Activated CD8-positive, alpha-beta T cell treated with anti-CD3 and anti-CD28 coated beads, Interleukin-2, amount 10 ng/mL, durations not matched to agents 7 days and 5 days (primary cell): ENCODE data around the gene DYNLT1. TPM values are rescaled to one million over a fixed set of nuclear protein-coding genes. Genes with fewer than 3 reads are reported as not detected.
A peak's percentile ranks its signal among the peaks of the same experiment; 100 is the strongest.

ENCODE experiments used
- ATAC-seq: fragments of 150-1000 bp; cut with Tn5 transposase; one replicate; pipeline ENCODE4 v1.10.0; 2021; ENCODE audit warnings: moderate library complexity
- CTCF ChIA-PET: fragments of 350-600 bp; sonication (Branson Sonifier 250); formaldehyde crosslinking; loops from one replicate; lab custom pipeline; 2021; ENCODE audit warnings: antibody characterized with exemption; lab: Charles Lee
- POLR2A ChIA-PET: fragments of 350-600 bp; sonication (Branson Sonifier 250); formaldehyde crosslinking; loops from one replicate; lab custom pipeline; 2021; ENCODE audit warnings: antibody characterized with exemption; lab: Charles Lee
- DNase-seq: peaks from one replicate; pipeline ENCODE4 v3.0.0-alpha.2; 2020
- H3K27ac Mint-ChIP-seq: one replicate; pipeline ENCODE4 v1.8.0; 2021; ENCODE audit warnings: mild to moderate bottlenecking, mixed read lengths
- H3K27me3 Mint-ChIP-seq: one replicate; pipeline ENCODE4 v1.8.0; 2021; ENCODE audit warnings: low read depth, mixed read lengths
- H3K36me3 Mint-ChIP-seq: one replicate; pipeline ENCODE4 v1.8.0; 2021; ENCODE audit warnings: low read depth, mixed read lengths
- H3K4me1 Mint-ChIP-seq: one replicate; pipeline ENCODE4 v1.8.0; 2021; ENCODE audit warnings: low read depth, mixed read lengths
- H3K4me3 Mint-ChIP-seq: one replicate; pipeline ENCODE4 v1.8.0; 2021; ENCODE audit warnings: mild to moderate bottlenecking, mixed read lengths
- H3K9me3 Mint-ChIP-seq: one replicate; pipeline ENCODE4 v1.8.0; 2022; ENCODE audit warnings: mixed read lengths; ENCODE audit not compliant: insufficient read depth
- total RNA-seq, 2 experiments: library from RNA; stranded (reverse); gene quantifications; one replicate each; pipeline ENCODE4 v1.2.3, GENCODE V29; 2021

DYNLT1 gene
- total RNA-seq, 2 experiments from 2014 or later: 79.0 to 86.4 TPM

DNA sequence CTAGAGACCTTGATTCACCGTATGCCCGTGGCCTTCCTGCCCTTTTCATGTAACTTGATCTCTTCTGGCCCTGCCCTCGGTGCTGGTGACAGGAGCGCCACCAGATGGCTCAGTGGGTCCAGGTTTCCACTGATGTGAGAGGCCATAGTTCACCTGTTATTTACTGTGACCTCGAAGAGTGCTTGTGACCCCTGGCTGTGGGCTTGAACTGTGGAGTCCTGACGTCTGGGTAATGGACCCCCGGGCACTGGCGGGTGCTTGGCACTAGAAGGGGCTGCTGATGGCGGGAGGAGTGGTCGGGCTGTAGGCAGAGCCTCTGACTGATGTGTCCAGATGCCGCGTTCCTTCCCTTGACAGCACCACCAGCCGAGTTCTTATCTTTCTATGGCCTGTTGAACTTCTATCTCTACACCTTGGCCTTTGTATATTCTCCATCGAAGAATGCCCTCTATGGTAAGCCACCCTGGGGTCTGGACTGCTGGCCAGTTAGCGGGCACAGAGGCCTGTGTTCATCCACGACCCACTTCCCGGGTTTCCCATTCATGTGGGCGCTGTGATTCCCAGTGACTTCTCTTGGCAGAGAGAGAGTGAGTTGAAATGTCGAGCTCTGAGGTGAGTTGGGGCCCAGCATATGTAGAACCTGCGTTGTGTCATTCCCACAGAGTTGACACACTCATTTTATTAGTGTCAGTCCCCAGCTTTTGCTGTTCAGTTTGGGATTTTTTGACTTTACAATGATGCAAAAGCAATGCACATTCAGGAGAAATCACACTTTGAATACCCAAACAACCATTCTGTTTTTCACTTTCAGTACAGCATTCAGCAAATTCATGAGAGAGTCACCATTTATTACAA, 14.9 kb downstream of the DYNLT1 start:
- Mint-ChIP-seq H3K4me3 (no peak overlapping the region), H3K27me3 (no peaks in the 10 kb centered on the region), H3K27ac (peak overlapping the region; percentile 48), H3K9me3 (no peaks in the 10 kb centered on the region), H3K4me1 (peaks cover 42% of the 10 kb centered on the region), H3K36me3 (peaks cover 64% of the 10 kb centered on the region)
- CTCF ChIA-PET: interaction anchor here (1.1 to 2.2 kb wide), 6 partner anchors 9 to 62 kb away, joined by 3 to 12 read pairs (median 4); no protein-coding TSS in a partner anchor
- DNase-seq (peak; percentile 37), ATAC-seq (no peak)
- POLR2A ChIA-PET: no interaction called here

DNA sequence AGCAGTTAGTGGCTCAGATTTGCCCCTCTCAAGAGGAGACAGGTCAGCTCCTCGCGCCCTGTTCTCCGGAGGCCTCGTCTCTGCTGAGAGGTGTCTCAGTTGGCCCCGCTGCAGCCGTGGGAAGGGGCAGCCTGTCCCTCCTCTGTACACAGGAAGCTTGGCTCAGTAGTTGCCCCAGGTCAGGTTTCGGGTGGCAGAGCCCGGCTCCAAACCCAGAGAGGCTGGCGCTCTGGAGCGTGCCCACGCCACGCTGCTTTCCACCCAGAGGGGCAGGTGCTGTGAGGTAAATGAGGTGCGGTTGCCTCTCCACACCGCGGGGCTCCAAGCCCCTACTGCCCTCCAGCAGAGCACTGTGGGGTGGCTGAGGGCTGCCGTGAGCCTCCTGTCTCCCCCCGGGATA, 16.0 kb downstream of the DYNLT1 start:
- Mint-ChIP-seq H3K27ac (no peak overlapping the region), H3K4me1 (peaks cover 41% of the 10 kb centered on the region), H3K9me3 (no peaks in the 10 kb centered on the region), H3K27me3 (no peaks in the 10 kb centered on the region), H3K36me3 (peaks cover 61% of the 10 kb centered on the region), H3K4me3 (no peak overlapping the region)
- ChIA-PET POLR2A (interaction anchor here (1.0 kb wide), 1 partner anchor 14 kb away, joined by 3 read pairs; no protein-coding TSS in a partner anchor), CTCF (interaction anchor here (1.2 to 1.8 kb wide), 3 partner anchors 24 to 62 kb away, joined by 3 to 6 read pairs (median 4); no protein-coding TSS in a partner anchor)
- ATAC-seq (no peak), DNase-seq (no peak)

DNA sequence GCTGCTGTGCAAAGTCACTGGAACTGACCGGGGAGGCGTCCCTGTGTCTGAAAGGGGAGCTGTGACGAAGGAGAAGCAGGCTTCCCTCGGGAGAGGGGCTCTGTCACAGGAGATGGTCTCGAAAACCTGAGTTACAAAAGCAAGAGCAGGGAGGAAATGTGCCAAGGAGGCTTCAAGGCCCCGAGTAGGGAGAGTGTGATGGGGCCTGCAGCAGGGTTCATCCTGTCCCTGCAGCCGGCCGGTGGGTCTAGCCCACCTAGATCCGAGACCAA, 16.7 kb downstream of the DYNLT1 start:
- no peaks in the 10 kb centered on the region for H3K9me3 Mint-ChIP-seq
- no peak overlapping the region for H3K4me3 Mint-ChIP-seq
- H3K27me3 Mint-ChIP-seq: no peaks in the 10 kb centered on the region
- peak; percentile 19 for DNase-seq
- H3K27ac Mint-ChIP-seq: peak overlapping the region; percentile 40
- peaks cover 38% of the 10 kb centered on the region for H3K4me1 Mint-ChIP-seq
- POLR2A ChIA-PET: interaction anchor here (1.0 kb wide), 1 partner anchor 15 kb away, joined by 3 read pairs; no protein-coding TSS in a partner anchor
- ATAC-seq: no peak
- H3K36me3 Mint-ChIP-seq: peaks cover 61% of the 10 kb centered on the region
- CTCF ChIA-PET: interaction anchor here (1.2 to 1.8 kb wide), 3 partner anchors 24 to 63 kb away, joined by 3 to 6 read pairs (median 4); no protein-coding TSS in a partner anchor

DNA sequence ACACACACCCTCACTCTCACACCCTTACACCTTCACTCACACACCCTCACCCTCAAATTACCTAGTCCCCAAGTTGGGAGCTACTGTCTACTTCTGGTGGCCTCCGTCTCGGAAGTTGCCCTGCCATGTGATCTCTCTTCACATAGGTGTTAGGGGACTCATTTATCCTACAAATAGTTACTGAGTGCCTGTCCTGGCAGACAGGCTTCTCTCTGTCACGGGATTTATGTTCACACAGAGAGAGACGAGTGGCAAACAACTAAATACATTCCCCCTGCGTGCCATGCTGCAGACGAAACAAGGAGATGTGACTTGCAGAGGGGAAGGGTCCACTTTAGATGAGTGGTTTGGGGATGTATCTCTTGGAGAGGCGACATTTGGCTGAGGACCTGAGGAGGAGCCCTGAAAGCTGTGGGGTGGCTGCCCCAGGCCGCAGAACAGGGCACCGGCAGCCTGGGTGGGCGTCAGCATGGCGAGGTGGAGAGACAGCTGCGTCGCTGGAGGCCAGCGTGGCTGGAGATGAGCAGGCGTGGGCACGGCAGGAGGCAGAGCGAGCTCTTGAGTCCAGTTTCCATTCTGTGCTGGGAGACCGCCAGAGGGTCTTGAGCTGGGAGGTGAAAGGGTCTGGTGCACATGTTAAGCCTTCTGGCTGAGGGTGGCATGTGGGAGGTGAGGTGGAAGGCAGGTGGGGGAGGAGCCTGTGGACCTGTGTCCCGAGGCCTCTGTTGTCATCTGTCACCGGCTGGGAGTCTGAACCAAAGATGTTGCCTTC, 17.2 kb downstream of the DYNLT1 start:
- Mint-ChIP-seq H3K4me1 (peaks cover 33% of the 10 kb centered on the region), H3K4me3 (no peak overlapping the region), H3K9me3 (no peaks in the 10 kb centered on the region), H3K27me3 (no peaks in the 10 kb centered on the region), H3K36me3 (peaks cover 62% of the 10 kb centered on the region), H3K27ac (peak overlapping the region; percentile 40)
- POLR2A ChIA-PET: no interaction called here
- CTCF ChIA-PET: interaction anchor here (1.8 kb wide), 1 partner anchor 26 kb away, joined by 4 read pairs; no protein-coding TSS in a partner anchor
- DNase-seq: no peak
- ATAC-seq: no peak

DNA sequence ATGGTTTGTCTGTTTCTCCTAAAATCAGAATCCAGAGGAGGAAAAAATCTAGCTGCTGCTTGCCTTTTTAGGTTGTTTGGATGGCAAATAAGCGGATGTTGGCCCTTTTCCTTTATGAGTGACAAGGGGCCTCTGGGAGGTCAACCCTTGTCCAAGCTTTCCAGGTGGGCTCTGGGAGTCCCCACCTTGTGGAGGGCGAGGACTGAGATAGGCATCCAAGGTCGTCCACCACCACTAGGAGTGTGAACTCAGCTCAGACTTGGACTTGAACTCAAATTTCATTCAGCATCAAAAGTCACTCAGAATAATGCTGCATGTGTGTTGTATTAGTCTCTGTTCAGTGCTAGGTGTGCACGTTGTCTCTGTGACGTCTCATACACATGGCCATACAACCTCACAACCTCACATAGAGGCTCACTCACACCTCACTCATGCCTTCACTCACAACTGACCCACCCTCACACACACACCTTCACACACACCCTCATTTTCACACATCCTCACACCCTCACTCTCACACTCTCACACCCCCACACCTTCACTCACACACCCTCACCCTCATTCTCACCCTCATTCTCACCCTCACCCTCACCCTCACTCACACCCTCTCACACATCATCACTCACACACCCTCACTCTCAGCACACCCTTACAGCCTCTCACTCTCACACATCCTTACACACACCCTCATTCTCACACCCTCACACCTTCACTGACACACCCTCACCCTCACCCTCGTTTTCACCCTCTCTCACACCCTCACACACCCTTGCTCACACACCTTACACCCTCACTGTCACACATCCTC, 18.0 kb downstream of the DYNLT1 start:
- ChIA-PET CTCF (no interaction called here), POLR2A (no interaction called here)
- DNase-seq: peak; percentile 18
- no peak overlapping the region for H3K4me3 Mint-ChIP-seq
- H3K36me3 Mint-ChIP-seq: peaks cover 59% of the 10 kb centered on the region
- no peaks in the 10 kb centered on the region for H3K27me3 Mint-ChIP-seq
- H3K9me3 Mint-ChIP-seq: no peaks in the 10 kb centered on the region
- peaks cover 27% of the 10 kb centered on the region for H3K4me1 Mint-ChIP-seq
- no peak for ATAC-seq
- H3K27ac Mint-ChIP-seq: peak overlapping the region; percentile 40

DNA sequence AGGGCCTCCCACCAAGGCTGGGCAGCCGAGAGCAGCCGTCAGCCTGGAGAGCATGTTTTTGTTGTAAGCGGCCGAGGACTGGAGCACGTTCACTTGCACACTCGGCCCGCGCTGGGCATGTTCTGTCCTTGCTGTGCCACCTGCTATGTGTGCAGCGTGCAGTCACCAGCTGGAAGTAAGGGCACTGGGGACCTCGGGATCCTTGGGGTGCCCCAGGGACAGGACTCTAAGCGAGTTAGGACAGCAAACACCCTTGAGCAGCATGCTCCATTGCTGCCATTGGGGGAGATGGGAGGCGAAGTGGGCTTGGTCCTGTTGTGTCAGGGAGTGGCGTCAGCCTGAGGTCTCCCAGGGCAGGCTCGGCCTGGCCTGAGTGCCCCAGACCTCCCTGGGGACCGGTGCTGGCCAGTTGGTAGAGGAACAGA, 18.6 kb downstream of the DYNLT1 start:
- CTCF ChIA-PET: no interaction called here

DNA sequence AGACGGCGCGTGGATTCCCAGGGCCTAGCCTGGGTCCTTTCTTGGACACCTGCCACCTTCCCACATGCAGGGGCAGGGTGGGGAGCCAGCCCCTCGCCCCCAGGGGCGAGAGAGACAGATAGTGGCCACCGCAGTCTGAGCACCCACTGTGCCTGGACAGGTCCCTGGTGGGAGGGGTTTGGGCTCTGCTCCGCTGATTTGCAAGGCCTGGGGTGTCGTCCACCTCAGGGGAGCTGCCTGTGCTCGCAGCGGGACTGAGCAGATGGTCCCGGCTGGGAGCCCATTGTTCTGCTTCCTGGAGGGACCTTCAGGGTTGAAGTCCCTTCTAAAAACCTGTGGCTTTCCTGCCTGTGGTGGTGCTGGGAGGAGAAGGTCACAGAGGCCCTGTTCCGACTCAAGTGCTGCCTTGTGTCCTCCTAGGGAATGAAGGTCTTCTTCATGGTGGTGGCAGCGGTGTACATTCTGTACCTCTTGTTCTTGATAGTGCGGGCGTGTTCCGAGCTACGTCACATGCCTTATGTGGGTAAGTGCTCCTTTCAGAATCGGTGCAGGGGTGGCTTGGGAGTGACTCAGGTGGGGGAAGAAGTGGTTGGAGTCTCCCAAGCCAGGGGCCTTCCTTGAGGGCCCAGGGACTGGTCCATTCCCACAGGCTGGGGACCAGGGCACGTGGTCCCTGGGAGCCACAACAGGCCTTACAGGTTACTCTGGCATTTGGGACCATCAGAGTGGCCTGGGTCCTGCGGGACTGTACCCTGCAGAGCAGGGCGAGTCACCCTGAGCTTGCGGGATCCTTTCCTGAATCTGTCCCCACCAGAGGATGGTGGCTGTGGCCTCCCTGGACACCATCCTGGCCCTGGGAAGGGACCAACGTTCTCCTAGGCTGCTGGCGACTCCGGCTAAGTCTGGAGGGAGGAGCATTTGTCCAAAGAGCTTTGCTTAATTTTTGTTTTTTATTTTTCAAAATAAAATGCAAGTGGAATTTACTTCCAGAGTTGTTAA, 19.6 kb downstream of the DYNLT1 start:
- POLR2A ChIA-PET: no interaction called here
- peak overlapping the region; percentile 30 for H3K27ac Mint-ChIP-seq
- H3K36me3 Mint-ChIP-seq: peaks cover 54% of the 10 kb centered on the region
- CTCF ChIA-PET: interaction anchor here (0.8 kb wide), 1 partner anchor 411 kb away, joined by 3 read pairs; no protein-coding TSS in a partner anchor
- no peaks in the 10 kb centered on the region for H3K9me3 Mint-ChIP-seq
- peaks cover 16% of the 10 kb centered on the region for H3K4me1 Mint-ChIP-seq
- no peak for ATAC-seq
- no peak for DNase-seq
- H3K4me3 Mint-ChIP-seq: no peak overlapping the region
- no peaks in the 10 kb centered on the region for H3K27me3 Mint-ChIP-seq

More for the DNA sequence above, 18.6 kb downstream of the DYNLT1 start:
- ATAC-seq: no peak
- Mint-ChIP-seq H3K4me3 (no peak overlapping the region), H3K27me3 (no peaks in the 10 kb centered on the region), H3K27ac (peak overlapping the region; percentile 12), H3K9me3 (no peaks in the 10 kb centered on the region), H3K36me3 (peaks cover 52% of the 10 kb centered on the region), H3K4me1 (peaks cover 21% of the 10 kb centered on the region)
- POLR2A ChIA-PET: no interaction called here
- DNase-seq: no peak

DNA sequence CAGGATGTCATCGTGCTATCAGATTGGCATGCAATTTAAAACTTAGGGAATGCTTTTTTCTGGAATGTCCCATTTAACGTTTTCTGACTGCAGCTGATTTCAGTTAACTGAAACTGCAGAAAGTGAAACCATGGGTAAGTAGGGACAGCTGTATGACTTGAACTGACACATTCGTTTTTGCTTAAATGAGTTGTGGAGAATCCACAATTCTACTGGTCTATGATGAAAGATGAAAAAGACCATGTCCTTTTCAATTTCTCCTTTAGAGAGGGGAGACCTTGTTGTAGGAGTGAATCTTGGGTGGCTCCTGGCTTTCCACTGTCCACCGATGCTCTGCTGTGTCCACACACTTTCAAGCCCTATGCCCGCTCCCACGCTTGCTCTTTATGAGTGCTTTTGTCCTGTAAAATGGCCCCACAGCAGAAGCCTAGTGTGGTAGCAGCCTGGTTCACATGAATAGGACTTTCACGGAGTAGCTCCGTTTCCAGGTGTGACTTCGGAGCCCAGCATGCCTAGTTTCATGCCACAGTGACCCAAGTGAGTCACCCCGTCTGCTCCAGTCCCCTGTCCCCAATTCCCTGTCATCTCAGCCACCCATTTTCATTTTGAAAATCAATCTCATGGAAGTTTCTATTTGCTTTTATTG, 21.9 kb downstream of the DYNLT1 start:
- DNase-seq (no peak), ATAC-seq (no peak)
- ChIA-PET POLR2A (no interaction called here), CTCF (no interaction called here)
- Mint-ChIP-seq H3K9me3 (no peaks in the 10 kb centered on the region), H3K36me3 (peaks cover 56% of the 10 kb centered on the region), H3K4me3 (no peak overlapping the region), H3K27ac (no peak overlapping the region), H3K27me3 (no peaks in the 10 kb centered on the region), H3K4me1 (peaks cover 6% of the 10 kb centered on the region)

DNA sequence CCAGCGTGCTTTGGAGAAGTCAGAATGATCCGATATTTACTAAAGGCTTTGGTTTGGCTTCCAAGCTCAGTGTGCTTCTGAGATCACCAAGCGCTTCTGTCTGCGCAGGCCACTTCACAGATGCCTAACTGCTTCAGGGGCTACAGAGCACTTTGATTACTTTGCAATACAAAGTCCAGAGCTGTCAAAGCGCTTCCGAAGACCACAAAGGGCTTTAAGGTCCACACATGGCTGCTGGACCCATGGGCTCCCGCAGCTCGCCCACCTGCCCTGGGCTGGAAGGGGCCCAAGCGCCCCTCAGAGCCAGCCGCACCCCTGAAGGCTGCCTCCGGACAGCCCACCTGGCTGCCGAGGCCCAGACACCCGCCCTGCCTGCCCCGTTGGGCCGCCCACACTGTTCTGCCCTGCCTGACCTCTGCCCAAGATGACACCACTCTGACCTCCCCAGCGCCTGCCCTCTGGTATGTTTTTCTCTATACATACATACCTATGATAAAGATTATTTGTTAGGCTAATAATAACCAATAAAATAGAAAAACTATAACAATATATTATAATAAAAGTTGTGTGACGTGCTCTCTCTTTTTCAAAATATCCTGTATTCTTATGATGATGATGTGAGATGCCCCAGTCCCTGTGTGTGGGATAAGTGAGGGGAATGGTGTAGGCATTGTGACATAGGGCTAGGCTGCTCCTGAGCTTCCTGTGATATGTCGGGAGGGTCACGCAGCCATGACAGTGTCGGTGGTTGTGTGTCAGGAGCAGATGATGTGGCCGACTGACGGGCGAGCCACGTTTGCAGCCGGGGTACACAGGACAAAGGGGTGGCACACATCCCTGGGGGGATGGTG, 22.6 kb downstream of the DYNLT1 start:
- ATAC-seq (no peak), DNase-seq (no peak)
- Mint-ChIP-seq H3K36me3 (peaks cover 57% of the 10 kb centered on the region), H3K27me3 (no peaks in the 10 kb centered on the region), H3K27ac (no peak overlapping the region), H3K4me1 (peaks cover 2% of the 10 kb centered on the region), H3K4me3 (no peak overlapping the region), H3K9me3 (no peaks in the 10 kb centered on the region)
- ChIA-PET POLR2A (no interaction called here), CTCF (interaction anchor here (0.6 to 1.4 kb wide), 2 partner anchors 38 to 408 kb away, joined by 3 read pairs; no protein-coding TSS in a partner anchor)
